Suprapubic skin (tissue), 4 donors: ENCODE data around the gene TCF15. TPM values are rescaled to one million over a fixed set of nuclear protein-coding genes. Genes with fewer than 3 reads are reported as not detected.

Experiments used
- DNase-seq, 2 donors: peaks; one replicate each; pipeline ENCODE4 v3.0.0-alpha.2; 2019; ENCODE audit warnings: low spot score in 2 of 2
- H3K27ac ChIP-seq: fragments of 200-600 bp; sonication (generic); one replicate; pipeline ENCODE4 v1.5.1; 2019
- H3K27me3 ChIP-seq: fragments of 200-600 bp; sonication (generic); one replicate; pipeline ENCODE4 v1.5.1; 2019
- H3K36me3 ChIP-seq: fragments of 200-600 bp; sonication (generic); one replicate; pipeline ENCODE4 v1.5.1; 2019
- H3K4me1 ChIP-seq: fragments of 200-600 bp; sonication (generic); one replicate; pipeline ENCODE4 v1.5.1; 2019
- H3K4me3 ChIP-seq: fragments of 200-600 bp; sonication (generic); one replicate; pipeline ENCODE4 v1.5.1; 2019; ENCODE audit warnings: mild to moderate bottlenecking
- H3K9me3 ChIP-seq: fragments of 200-600 bp; sonication (generic); one replicate; pipeline ENCODE4 v1.5.1; 2019
- EP300 ChIP-seq: sonication (generic); formaldehyde crosslinking; IDR thresholded peaks from one replicate; pipeline ENCODE4 v1.6.1; 2017; ENCODE audit warnings: antibody characterized with exemption
- POLR2A ChIP-seq, 2 donors: fragments of 450-650 bp; IDR thresholded peaks; one replicate each; pipeline ENCODE4 v1.6.1; 2017; ENCODE audit warnings: antibody characterized with exemption in 2 of 2, mild to moderate bottlenecking in 2 of 2, moderate library complexity in 2 of 2
- POLR2AphosphoS5 ChIP-seq, 3 donors: sonication (generic); formaldehyde crosslinking; IDR thresholded peaks; one replicate each; pipeline ENCODE4 v1.6.1; 2017; ENCODE audit warnings: antibody characterized with exemption in 3 of 3
- WGBS: methylation state at CpG from one replicate; pipeline ENCODE4 v1.1.5; 2018; 5-methylcytosine and 5-hydroxymethylcytosine counted together
- total RNA-seq, 4 donors: library from RNA; depleted of rRNA; stranded (reverse); fragments of >200 nt; gene quantifications; one replicate each; pipeline ENCODE4 v1.1.0, GENCODE V29; 2016
- TF ChIP-seq, protein P1 (sequence below), 2 donors: fragments of 200-600 bp in 1 of 2; fragments of 450-650 bp in 1 of 2; sonication (generic) in 1 of 2; IDR thresholded peaks; one replicate each; pipeline ENCODE4 v1.5.1; 2016 to 2019; ENCODE audit warnings: antibody characterized with exemption in 2 of 2, mild to moderate bottlenecking in 1 of 2, moderate library complexity in 1 of 2

TCF15 gene
- total RNA-seq, 4 donors from 2014 or later = 0.76 TPM; not detected in 3

GRCh38 chr20:555976-556385 lies 54.1 kb downstream of the TCF15 start:
- 48% methylated on average over 6 of the region's 6 CpGs for WGBS
- no peak for DNase-seq
- H3K36me3 ChIP-seq = no peaks in the 10 kb centered on the region
- H3K27me3 ChIP-seq = peaks cover 61% of the 10 kb centered on the region
- no peak for TF ChIP-seq EP300
- TF ChIP-seq, protein P1, sequence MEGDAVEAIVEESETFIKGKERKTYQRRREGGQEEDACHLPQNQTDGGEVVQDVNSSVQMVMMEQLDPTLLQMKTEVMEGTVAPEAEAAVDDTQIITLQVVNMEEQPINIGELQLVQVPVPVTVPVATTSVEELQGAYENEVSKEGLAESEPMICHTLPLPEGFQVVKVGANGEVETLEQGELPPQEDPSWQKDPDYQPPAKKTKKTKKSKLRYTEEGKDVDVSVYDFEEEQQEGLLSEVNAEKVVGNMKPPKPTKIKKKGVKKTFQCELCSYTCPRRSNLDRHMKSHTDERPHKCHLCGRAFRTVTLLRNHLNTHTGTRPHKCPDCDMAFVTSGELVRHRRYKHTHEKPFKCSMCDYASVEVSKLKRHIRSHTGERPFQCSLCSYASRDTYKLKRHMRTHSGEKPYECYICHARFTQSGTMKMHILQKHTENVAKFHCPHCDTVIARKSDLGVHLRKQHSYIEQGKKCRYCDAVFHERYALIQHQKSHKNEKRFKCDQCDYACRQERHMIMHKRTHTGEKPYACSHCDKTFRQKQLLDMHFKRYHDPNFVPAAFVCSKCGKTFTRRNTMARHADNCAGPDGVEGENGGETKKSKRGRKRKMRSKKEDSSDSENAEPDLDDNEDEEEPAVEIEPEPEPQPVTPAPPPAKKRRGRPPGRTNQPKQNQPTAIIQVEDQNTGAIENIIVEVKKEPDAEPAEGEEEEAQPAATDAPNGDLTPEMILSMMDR (IDR thresholded peaks at IDR 0.05) = no peak
- no peak for TF ChIP-seq POLR2A (IDR thresholded peaks at IDR 0.05)
- no peak for TF ChIP-seq POLR2AphosphoS5 (IDR thresholded peaks at IDR 0.05)
- H3K9me3 ChIP-seq = no peaks in the 10 kb centered on the region
- no peaks in the 10 kb centered on the region for H3K4me1 ChIP-seq
- no peak overlapping the region for H3K27ac ChIP-seq
- H3K4me3 ChIP-seq = no peak overlapping the region

Other genes starting within 250 kb of the TCF15 start
- gene TRIB3, start 229.5 kb downstream of the TCF15 start, total RNA-seq = 10 to 100 TPM; 14.3 to 30.7 (median 28.0) TPM
- 10 to 100 TPM; 63.6 to 85.3 (median 78.5) TPM for gene RBCK1, start 202.0 kb downstream of the TCF15 start, total RNA-seq
- gene TBC1D20, start 147.8 kb downstream of the TCF15 start, total RNA-seq = 10 to 100 TPM; 49.0 to 78.7 (median 60.6) TPM
- 100 to 1,000 TPM in 2 of 4 donors, 10 to 100 TPM in 2; 85.0 to 107 (median 96.9) TPM for gene CSNK2A1, start 66.5 kb downstream of the TCF15 start, total RNA-seq
- 10 to 100 TPM in 3 of 4 donors, 1 to 10 TPM in 1; 7.8 to 27.7 (median 21.0) TPM for gene SRXN1, start 42.9 kb upstream of the TCF15 start, total RNA-seq
- not detected for gene SCRT2, start 65.5 kb upstream of the TCF15 start, total RNA-seq
- 1 to 10 TPM in 3 of 4 donors, under 1 TPM in 1; 0.15 to 8.5 (median 2.2) TPM for gene SLC52A3, start 158.2 kb upstream of the TCF15 start, total RNA-seq
- 10 to 100 TPM; 16.9 to 57.0 (median 37.7) TPM for gene FAM110A, start 223.4 kb upstream of the TCF15 start, total RNA-seq